ENCODE measurements around the gene C19orf53. TPM values are rescaled to one million over a fixed set of nuclear protein-coding genes. Genes with fewer than 3 reads are reported as not detected.

Gene C19orf53
- total RNA-seq, 1 donor from 2014 or later: 98.4 TPM

- H3K36me3 Mint-ChIP-seq (ENCODE audit: low read depth, unreplicated experiment): no peaks in the 10 kb centered on the region
- H3K4me1 Mint-ChIP-seq (ENCODE audit: unreplicated experiment): peaks cover 18% of the 10 kb centered on the region
- no peaks in the 10 kb centered on the region for H3K9me3 Mint-ChIP-seq (ENCODE audit: unreplicated experiment)
- no peak for TF ChIP-seq CTCF (IDR thresholded peaks at IDR 0.05; ENCODE audit: unreplicated experiment)
- peak; percentile 96 for DNase-seq (ENCODE audit: low spot score)
- peak within 1 kb of the TSS; percentile 96 for H3K4me3 Mint-ChIP-seq (ENCODE audit: unreplicated experiment)
- peaks cover 5% of the 10 kb centered on the region for H3K27me3 Mint-ChIP-seq (ENCODE audit: unreplicated experiment)
- peak within 1 kb of the TSS; percentile 90 for H3K27ac Mint-ChIP-seq (ENCODE audit: unreplicated experiment)
These were observed 20.7 kb downstream of the C19orf53 start, which contains the start of gene ZSWIM4 for GRCh38 chr19:13794757-13795589. Gene ZSWIM4, plus strand, starts transcription at chr19:13795443. Its CDS starts 206 bp downstream, at chr19:13795649.

- Mint-ChIP-seq H3K4me3 (ENCODE audit: unreplicated experiment) (peak overlapping the region; percentile 95), H3K4me1 (ENCODE audit: unreplicated experiment) (peaks cover 18% of the 10 kb centered on the region), H3K27ac (ENCODE audit: unreplicated experiment) (peak overlapping the region; percentile 6), H3K9me3 (ENCODE audit: unreplicated experiment) (no peaks in the 10 kb centered on the region), H3K36me3 (ENCODE audit: low read depth, unreplicated experiment) (peaks cover 3% of the 10 kb centered on the region), H3K27me3 (ENCODE audit: unreplicated experiment) (peaks cover 5% of the 10 kb centered on the region)
- no peak for DNase-seq (ENCODE audit: low spot score)
- no peak for TF ChIP-seq CTCF (IDR thresholded peaks at IDR 0.05; ENCODE audit: unreplicated experiment)
These were observed 21.5 kb downstream of the C19orf53 start for GRCh38 chr19:13795595-13796300.

GRCh38 chr19:13796301-13797057, 22.2 kb downstream of the C19orf53 start:
- Mint-ChIP-seq H3K36me3 (ENCODE audit: low read depth, unreplicated experiment) (peaks cover 8% of the 10 kb centered on the region), H3K27me3 (ENCODE audit: unreplicated experiment) (peaks cover 5% of the 10 kb centered on the region), H3K27ac (ENCODE audit: unreplicated experiment) (peak overlapping the region; percentile 6), H3K4me3 (ENCODE audit: unreplicated experiment) (peak overlapping the region; percentile 95), H3K4me1 (ENCODE audit: unreplicated experiment) (peaks cover 18% of the 10 kb centered on the region), H3K9me3 (ENCODE audit: unreplicated experiment) (no peaks in the 10 kb centered on the region)
- TF ChIP-seq CTCF (IDR thresholded peaks at IDR 0.05; ENCODE audit: unreplicated experiment): no peak
- no peak for DNase-seq (ENCODE audit: low spot score)

GRCh38 chr19:13797058-13797440, 22.8 kb downstream of the C19orf53 start:
- no peak for DNase-seq (ENCODE audit: low spot score)
- Mint-ChIP-seq H3K4me1 (ENCODE audit: unreplicated experiment) (peaks cover 18% of the 10 kb centered on the region), H3K27me3 (ENCODE audit: unreplicated experiment) (peaks cover 5% of the 10 kb centered on the region), H3K27ac (ENCODE audit: unreplicated experiment) (no peak overlapping the region), H3K36me3 (ENCODE audit: low read depth, unreplicated experiment) (peaks cover 8% of the 10 kb centered on the region), H3K9me3 (ENCODE audit: unreplicated experiment) (no peaks in the 10 kb centered on the region), H3K4me3 (ENCODE audit: unreplicated experiment) (peak overlapping the region; percentile 95)
- no peak for TF ChIP-seq CTCF (IDR thresholded peaks at IDR 0.05; ENCODE audit: unreplicated experiment)

Data from endothelial cell (in vitro differentiated cells).